Kidney (tissue), 14 donors: ENCODE measurements around the gene CAPSL. TPM values are rescaled to one million over a fixed set of nuclear protein-coding genes. Genes with fewer than 3 reads are reported as not detected.

Source experiments
- DNase-seq, 5 donors: peaks; one replicate each; pipeline ENCODE4 v3.0.0-alpha.2; 2013 to 2020
- FAIRE-seq: peaks from 2 replicates; lab custom pipeline; 2012; peaks lifted over from hg19 to GRCh38; lab: Jason Lieb, UNC
- H3K27ac ChIP-seq, 2 donors: one replicate each; pipeline ENCODE4 v1.7.0; 2013; ENCODE audit warnings: low read depth in 2 of 2, low read length in 2 of 2, inconsistent platforms in 1 of 2
- H3K27me3 ChIP-seq: one replicate; pipeline ENCODE4 v1.7.1; 2013; ENCODE audit warnings: low read length, inconsistent platforms; ENCODE audit not compliant: control insufficient read depth, insufficient read depth
- H3K36me3 ChIP-seq, 3 donors: one replicate each; pipeline versions ENCODE4 v1.7.0 to v1.7.1; 2013; ENCODE audit warnings: low read length in 3 of 3, control low read depth in 1 of 3, inconsistent platforms in 1 of 3; ENCODE audit not compliant: insufficient read depth in 3 of 3, control insufficient read depth in 2 of 3
- H3K4me1 ChIP-seq, 3 donors: one replicate each; pipeline versions ENCODE4 v1.7.0 to v1.7.1; 2013; ENCODE audit warnings: low read length in 3 of 3, inconsistent platforms in 1 of 3, low read depth in 1 of 3; ENCODE audit not compliant: control insufficient read depth in 2 of 3, insufficient read depth in 2 of 3
- H3K4me3 ChIP-seq, 3 donors: one replicate each; pipeline versions ENCODE4 v1.7.0 to v1.8.1; 2013; ENCODE audit warnings: low read length in 3 of 3, control low read depth in 1 of 3, inconsistent platforms in 1 of 3
- H3K9ac ChIP-seq, 3 donors: one replicate each; pipeline versions ENCODE4 v1.7.0 to v1.7.1; 2013; ENCODE audit warnings: low read length in 3 of 3, control low read depth in 1 of 3, inconsistent platforms in 1 of 3
- H3K9me3 ChIP-seq, 3 donors: one replicate each; pipeline versions ENCODE4 v1.7.0 to v1.7.1; 2013; ENCODE audit warnings: low read length in 3 of 3, control low read depth in 1 of 3, inconsistent platforms in 1 of 3; ENCODE audit not compliant: control insufficient read depth in 2 of 3, insufficient read depth in 1 of 3
- CTCF ChIP-seq: IDR thresholded peaks from 3 replicates; pipeline ENCODE4 v1.5.1; 2012; ENCODE audit warnings: mild to moderate bottlenecking, moderate library complexity, borderline replicate concordance; ENCODE audit not compliant: insufficient read depth; ENCODE audit errors: extremely low read depth
- intact Hi-C: fragments of 100-400 bp; cut with DNase I; formaldehyde crosslinking; loops from one replicate; pipeline ENCODE4 v1.11.1; 2022
- polyA plus RNA-seq: library from polyadenylated mRNA; stranded (reverse); fragments of 350-450 nt; fragmentation: Illumina TruSeq; extraction: RNeasy Lipid Tissue Mini Kit (QIAGEN cat#74804); gene quantifications from one replicate; pipeline ENCODE4 v1.2.3, GENCODE V29; 2014; ENCODE audit warnings: low read depth, low replicate concordance; ENCODE audit not compliant: insufficient read depth
- total RNA-seq: library from RNA; stranded (reverse); fragmentation: NEBNext Ultra II Directional; extraction: Animal tissue kit (Norgen Biotek cat#: 25700); gene quantifications from one replicate; pipeline ENCODE4 v1.2.1, GENCODE V29; 2021
- donor health status: control.
- donor health status: control.
- donor health status: control.
- donor health status: control.
- donor health status: control.
- donor health status: DM: yes; HTN: yes; CAD: no.
- donor health status: Normal renal cell carcinoma (clear cell type).

CAPSL gene
- total and polyA plus RNA-seq, 2 donors from 2014 or later, result 1.9 to 4.3 TPM

GRCh38 chr5:35900972-35901695 is 37.3 kb downstream of the CAPSL start:
- intact Hi-C loops, result no loop called here
- Histone ChIP-seq H3K9me3 (peaks cover 0 to 4% (median 0%) of the 10 kb centered on the region in 3 donors), H3K27me3 (no peaks in the 10 kb centered on the region), H3K4me3 (no peak overlapping the region), H3K36me3 (no peaks in the 10 kb centered on the region), H3K27ac (no peak overlapping the region), H3K9ac (no peak overlapping the region), H3K4me1 (no peaks in the 10 kb centered on the region)
- DNase-seq (no peak), FAIRE-seq (no peak)
- TF ChIP-seq CTCF, result no peak

- H3K9ac ChIP-seq, result no peak overlapping the region
- no peaks in the 10 kb centered on the region for H3K27me3 ChIP-seq
- H3K36me3 ChIP-seq, result no peaks in the 10 kb centered on the region
- H3K27ac ChIP-seq, result no peak overlapping the region
- H3K9me3 ChIP-seq, result peaks cover 0 to 4% (median 0%) of the 10 kb centered on the region in 3 donors
- intact Hi-C loops, result no loop called here
- FAIRE-seq, result no peak
- H3K4me3 ChIP-seq, result no peak overlapping the region
- DNase-seq, result no peak
- no peaks in the 10 kb centered on the region for H3K4me1 ChIP-seq
- TF ChIP-seq CTCF, result no peak
Measured at GRCh38 chr5:35899800-35900199, 38.6 kb downstream of the CAPSL start.

- H3K27me3 ChIP-seq, result no peaks in the 10 kb centered on the region
- TF ChIP-seq CTCF, result no peak
- H3K4me3 ChIP-seq, result no peak overlapping the region
- no peak overlapping the region for H3K9ac ChIP-seq
- intact Hi-C loops, result no loop called here
- FAIRE-seq (no peak), DNase-seq (peak in 1 of 5 donors; percentile 7)
- no peak overlapping the region for H3K27ac ChIP-seq
- H3K36me3 ChIP-seq, result no peaks in the 10 kb centered on the region
- H3K4me1 ChIP-seq, result no peaks in the 10 kb centered on the region
- peaks cover 0 to 2% (median 0%) of the 10 kb centered on the region in 3 donors for H3K9me3 ChIP-seq
Measured at GRCh38 chr5:35898952-35899660, 39.3 kb downstream of the CAPSL start.
